Fibroblast of peridontal ligament (primary cell): ENCODE results near the gene NFRKB.
A peak's percentile ranks its signal among the peaks of the same experiment; 100 is the strongest.

Experiments used
- DNase-seq: peaks from one replicate; pipeline ENCODE4 v3.0.0-alpha.2; 2010; ENCODE audit errors: extremely low read depth

NFRKB gene

DNA sequence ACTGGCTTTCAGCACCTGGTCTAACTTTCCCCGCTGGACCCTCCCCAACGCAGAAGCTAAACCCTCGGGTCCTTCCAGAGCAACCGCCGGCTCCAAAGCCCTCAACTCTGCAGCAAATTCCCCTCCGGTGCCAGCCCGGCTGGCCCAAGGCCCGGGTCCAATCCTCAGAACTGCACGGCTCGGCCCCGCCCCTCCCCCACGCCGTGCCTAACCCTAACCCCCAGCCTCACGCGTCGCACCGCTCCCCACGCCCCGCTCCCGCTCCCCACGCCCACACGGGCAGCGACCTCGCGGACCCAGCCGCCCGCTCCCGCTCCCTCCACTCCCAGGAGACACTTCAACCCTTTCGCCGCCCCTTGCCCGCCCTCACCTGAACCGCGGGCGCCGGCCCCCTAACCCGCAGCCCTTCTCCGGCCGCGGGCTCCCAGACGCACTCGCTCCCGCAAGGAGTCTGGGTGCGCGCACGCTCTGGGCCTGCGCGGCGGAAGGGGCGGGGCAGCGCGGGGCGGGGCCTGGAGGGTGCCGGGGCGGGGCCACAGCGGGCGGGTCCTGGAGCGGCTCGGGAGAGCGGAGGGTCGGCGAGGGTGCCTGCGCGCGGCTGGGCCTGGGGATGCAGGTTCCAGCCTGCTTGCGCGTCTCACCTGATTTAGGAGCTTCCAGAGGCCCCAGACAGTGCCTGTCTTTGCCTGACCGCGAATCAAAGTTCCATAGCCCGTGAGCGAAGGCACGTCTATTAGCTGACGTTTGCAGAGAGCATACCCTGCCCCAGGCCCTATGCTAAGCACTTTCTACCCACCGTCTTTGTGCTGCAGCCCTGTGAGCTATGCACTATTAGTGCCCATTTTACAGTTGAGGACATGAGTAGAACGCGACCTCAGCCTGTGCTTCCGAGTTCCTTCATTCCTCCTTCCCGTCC lies at the start of gene NFRKB:
Gene NFRKB, minus strand, starts transcription at position 453 of the 916 bp plus-strand sequence. CDS start 2,729 bp downstream, outside the sequence.
- DNase-seq = peak; percentile 39

GRCh38 chr11:129944696-129945095 lies 49.3 kb upstream of the NFRKB start:
- DNase-seq = no peak

DNA sequence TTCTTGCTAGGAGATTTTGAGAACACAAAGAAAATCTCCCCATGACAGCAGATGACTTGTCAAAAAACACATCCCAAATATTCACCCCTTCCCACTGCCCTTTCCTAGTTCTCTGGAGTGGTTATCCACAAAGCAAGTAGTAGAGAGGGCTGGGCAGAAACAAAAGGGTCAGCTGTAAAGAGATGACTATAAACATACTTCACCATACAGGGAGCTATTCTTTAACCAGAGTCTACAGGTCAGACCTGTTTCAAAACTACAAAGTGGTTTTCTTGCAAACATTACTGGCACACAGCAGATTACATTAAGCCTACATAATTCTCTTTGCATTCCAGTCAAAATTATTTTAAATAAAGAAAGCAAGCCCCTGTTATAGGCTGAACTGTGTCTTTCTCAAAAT lies 47.7 kb upstream of the NFRKB start:
- no peak for DNase-seq

- DNase-seq = no peak
Measured at GRCh38 chr11:129939510-129939909, 44.1 kb upstream of the NFRKB start.

DNA sequence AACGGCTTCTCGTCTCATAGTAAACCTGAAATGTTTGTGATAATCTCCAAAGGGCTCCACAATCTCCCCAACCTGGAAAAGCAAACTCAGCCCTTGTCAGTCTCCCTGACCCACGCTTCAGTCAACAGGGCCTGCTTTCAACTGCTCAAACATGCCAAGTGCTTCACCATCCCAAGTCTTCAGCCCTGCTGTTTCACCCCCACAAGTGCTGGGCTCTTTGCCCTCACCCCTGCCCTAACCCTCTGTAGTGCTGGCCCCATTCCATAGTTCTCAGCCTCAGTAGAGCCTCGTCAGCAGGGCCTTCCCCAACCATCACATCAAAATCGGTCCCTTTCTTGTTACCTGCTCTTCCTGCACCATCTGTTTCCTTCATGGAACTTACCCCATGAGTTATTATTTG lies 43.4 kb upstream of the NFRKB start:
- no peak for DNase-seq

GRCh38 chr11:129937592-129938238 lies 42.3 kb upstream of the NFRKB start:
- no peak for DNase-seq

DNA sequence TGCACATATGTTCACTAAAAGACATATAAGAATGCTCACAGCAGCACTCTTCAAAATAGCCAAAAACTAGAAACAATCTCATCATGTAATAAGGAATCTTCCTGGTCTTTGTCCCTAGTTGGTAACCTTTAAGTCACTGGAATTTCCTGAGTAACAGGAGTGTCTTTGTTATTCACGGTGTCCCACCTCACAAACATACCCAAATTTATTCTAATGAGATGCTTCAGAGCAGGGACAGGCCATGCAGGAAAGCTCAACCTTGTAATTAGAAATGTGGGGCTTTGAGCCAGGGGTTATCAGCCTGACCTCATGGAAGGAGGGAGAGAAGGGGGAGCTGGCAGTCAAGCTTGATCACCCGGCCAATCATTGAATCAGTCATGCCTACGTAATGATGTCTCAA lies 40.3 kb upstream of the NFRKB start:
- no peak for DNase-seq

GRCh38 chr11:129933891-129934290 lies 38.5 kb upstream of the NFRKB start:
- no peak for DNase-seq

- DNase-seq = no peak
Measured at GRCh38 chr11:129933262-129933661, 37.9 kb upstream of the NFRKB start.

- no peak for DNase-seq
Measured at GRCh38 chr11:129932381-129933067, 37.1 kb upstream of the NFRKB start.

- DNase-seq = no peak
Measured at GRCh38 chr11:129930743-129931142, 35.4 kb upstream of the NFRKB start.

DNA sequence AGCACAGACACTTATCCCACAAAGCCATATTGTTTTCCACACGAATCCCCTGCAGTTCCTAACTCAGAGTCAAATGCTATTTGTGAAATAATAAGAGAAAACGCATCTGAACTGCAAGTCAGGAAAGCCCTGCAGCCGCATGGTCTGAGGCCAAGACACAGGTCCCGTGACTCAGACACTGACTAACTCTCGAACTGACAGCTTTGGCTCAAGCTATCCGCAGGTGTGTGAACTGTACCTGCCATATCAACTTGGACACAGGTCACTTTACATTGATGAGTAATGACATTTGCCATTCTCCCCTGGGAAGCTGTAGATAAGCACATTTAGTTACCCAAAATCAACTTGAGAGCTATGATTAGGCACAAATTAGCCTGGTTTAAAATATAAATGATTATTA lies 34.9 kb upstream of the NFRKB start:
- no peak for DNase-seq

- no peak for DNase-seq
Measured at GRCh38 chr11:129929721-129930120, 34.3 kb upstream of the NFRKB start.

DNA sequence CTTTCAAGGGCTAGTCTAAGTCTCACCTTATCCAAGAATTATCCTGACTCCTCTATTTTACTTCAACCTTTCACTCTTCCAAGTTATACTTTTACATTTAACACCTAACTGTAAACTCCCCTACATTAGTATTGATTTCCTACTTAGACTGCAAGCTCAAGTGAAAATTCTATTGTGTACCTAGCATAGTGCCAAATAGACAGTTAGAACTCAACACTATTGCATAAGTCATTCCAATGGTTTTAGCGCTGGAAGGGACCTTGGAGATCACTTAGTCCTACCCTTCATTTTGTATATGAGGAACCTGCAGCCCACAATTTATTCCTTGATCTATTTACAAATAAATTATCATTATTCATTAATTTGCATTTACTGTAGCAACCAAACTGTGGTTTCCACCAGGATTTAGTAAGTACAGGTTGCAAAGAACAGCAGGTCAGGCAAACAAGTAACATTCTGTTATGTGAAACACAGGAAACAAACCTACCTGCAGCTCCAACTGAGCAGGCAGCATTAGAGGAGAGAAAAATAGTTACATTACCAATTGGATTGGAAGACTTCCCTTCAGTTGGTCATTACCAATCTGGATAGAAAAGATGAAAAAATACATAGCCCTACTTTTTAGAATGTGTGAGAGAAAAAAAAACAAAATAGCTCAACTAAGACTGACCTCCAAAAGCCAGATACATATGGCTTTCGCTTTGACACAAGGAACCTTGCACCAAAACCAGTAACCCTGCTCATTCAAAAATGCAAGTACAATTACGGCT lies 33.7 kb upstream of the NFRKB start:
- DNase-seq = no peak

GRCh38 chr11:129922674-129923073 lies 27.3 kb upstream of the NFRKB start:
- DNase-seq = no peak

GRCh38 chr11:129918361-129918760 lies 23.0 kb upstream of the NFRKB start:
- no peak for DNase-seq

GRCh38 chr11:129917231-129917630 lies 21.9 kb upstream of the NFRKB start:
- DNase-seq = peak; percentile 49

DNA sequence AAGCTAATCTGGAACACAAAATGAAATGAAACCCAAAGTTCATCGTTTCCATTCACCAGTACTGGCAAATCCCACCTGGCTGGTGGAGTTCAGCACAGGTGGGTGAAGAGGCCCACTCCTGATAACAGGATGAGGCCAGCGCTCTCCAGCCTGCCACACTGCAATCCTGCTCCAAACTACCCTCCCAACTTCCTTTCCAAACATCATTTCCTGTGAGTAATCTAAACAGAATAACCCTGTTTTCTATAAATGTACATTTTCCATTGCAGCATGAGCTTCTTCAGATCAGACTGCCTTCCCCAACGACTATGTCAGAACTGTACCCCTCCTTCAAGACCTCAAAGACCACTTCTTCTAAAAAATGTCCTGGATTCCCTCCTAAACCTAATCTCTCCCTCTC lies 15.9 kb upstream of the NFRKB start:
- no peak for DNase-seq

- DNase-seq = no peak
Measured at GRCh38 chr11:129910360-129910759, 15.0 kb upstream of the NFRKB start.

- DNase-seq = no peak
Measured at GRCh38 chr11:129905402-129905801, 10.0 kb upstream of the NFRKB start.

DNA sequence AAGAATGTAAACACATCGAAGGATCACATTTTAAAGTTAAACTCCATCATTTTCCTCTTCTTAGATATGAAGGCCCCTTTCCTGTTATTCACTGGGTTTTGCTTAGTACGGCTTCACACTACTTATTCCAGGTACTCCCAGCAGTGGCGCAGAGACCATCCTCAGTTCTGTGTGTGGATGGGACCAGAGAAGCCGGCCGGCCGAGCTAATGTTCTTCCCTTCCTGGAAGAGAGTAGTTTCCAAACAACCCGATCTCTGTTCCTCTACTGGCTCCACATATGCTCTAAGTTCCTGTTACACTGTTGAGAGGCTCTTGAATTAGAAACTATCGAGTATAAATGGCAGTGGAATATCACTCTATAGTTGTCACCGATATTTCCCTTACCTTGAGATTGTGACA lies 684 bp upstream of the NFRKB start:
- DNase-seq = peak; percentile 2
